Medulla oblongata (tissue), 1 donor: ENCODE measurements around the gene PROSER2.
"Not testable (repeated sequence)": the region's sequence is repeated elsewhere in the genome, so short reads cannot be mapped to it uniquely, and the experiment has no call there.

Source experiments
- DNase-seq: peaks from one replicate; pipeline ENCODE4 v3.0.0-alpha.2; 2015; ENCODE audit errors: extremely low spot score

Gene PROSER2

DNA sequence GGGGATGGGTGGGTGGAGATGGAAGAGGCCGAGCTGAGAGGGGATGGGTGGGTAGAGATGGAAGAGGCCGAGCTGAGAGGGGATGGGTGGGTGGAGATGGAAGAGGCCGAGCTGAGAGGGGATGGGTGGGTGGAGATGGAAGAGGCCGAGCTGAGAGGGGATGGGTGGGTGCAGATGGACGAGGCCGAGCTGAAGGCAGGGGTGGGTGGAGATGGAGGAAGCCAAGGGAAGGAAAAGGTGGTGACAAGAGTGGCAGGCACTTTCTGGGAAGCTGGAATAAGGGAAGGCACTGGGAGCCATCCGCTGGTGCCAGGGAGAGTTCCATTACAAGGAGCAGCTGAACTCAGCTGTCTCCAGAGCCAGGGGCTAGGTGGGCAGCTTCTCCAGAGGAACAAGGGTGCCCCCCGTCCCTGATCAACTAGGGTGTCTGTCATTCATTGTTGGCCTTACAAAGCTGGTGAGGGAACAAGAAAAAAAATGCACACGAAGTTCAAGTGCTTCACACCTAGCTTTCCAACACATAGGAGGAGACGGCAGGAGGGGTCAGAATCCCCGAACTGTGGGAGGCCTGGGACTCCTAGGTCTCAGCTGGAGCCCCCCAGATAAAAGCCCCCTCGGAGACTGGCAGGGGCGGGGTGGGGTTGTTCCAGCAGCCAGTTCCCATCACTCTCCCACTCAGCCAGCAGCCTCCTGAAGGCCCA is 62.4 kb downstream of the PROSER2 start:
- no peak for DNase-seq

DNA sequence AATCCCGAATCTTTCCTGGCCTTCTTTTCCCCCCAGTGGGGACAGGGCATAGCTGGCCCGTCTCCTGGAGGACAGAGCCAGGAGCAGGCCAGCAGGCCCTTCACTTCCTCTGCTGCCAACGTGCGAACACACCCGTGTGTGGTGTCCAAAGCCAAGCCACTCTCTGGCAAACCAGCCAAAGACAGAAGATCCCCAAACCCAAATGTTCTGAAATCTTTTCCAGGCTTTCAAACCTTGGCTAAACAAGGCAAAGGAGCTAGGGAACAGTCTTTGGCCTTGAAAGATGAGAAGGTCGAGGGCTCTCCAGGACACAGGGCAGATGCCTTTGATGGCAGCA is 63.0 kb downstream of the PROSER2 start:
- DNase-seq = no peak

DNA sequence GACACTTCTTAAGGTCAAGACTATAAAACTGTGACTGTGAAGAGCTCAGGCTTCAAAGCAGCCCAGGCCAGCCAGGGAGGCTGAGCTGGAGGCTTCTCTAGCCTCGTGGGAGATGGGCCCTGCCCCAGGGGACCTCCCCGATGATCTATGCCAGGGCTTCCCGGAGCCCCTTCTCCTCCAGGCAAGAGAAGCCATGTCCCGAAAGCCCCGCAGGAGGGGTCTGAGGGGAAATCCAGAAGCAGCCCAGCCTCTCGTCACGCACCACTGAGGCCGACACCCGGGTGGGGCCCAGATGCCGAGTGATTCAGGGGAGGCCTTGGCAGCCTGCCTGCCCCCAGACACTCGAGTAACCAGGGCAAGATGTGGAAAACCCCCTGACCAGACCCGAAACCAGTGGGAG is 63.7 kb downstream of the PROSER2 start:
- DNase-seq = no peak

DNA sequence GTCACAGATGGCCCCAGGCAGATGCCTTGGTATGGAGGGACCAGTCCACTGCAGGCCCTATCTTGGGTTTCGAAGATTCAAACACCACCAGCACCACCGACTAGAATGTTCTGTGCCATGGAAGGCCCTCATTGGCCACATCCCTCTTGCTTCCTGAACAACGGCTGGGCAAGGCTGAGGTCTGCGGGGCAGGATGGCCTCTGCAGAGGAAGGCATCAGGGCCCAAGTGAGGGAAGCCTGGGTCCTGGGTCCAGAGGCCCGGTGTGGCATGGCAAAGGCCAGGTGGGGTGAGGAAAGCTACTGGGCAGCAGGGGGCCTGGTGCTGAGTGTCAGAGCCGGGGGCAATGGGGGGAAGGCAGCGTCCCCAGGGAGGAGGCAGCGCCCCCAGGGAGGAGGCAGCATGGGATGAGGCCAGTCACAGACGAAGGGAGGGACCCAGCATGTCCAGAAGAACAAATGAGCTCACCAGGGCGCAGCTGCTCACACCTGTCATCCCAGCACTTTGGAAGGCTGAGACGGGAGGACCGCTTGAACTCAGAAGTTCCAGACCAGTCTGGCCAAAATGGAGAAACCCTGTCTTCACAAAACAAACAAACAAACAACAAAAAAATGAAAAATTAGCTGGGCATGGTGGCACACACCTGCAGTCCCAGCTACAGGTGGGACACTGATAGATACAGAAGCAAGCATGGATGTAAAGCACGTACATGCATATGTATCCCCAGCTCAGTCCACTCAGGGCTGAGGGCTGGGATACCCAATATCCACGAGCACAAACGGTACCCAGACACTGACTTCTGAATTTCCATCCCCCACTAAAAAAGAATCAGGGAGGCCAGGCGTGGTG is 64.4 kb downstream of the PROSER2 start:
- DNase-seq = no peak

DNA sequence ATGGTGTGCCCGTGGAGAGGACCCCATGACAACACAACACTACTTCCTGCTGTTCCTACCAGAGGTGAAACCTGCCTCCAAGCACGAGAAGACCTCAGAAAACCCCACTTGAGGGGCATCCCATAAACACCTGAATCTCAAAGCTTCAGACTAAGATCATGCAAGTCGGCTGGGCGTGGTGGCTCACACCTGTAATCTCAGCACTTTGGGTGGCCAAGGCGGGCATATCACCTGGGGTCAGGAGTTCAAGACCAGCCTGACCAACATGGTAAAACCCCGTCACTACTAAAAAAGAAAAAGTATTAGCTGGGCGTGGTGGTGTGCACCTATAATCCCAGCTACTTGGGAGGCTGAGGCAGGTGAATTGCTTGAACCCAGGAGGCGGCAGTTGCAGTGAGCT is 66.1 kb downstream of the PROSER2 start:
- not testable (repeated sequence) for DNase-seq

DNA sequence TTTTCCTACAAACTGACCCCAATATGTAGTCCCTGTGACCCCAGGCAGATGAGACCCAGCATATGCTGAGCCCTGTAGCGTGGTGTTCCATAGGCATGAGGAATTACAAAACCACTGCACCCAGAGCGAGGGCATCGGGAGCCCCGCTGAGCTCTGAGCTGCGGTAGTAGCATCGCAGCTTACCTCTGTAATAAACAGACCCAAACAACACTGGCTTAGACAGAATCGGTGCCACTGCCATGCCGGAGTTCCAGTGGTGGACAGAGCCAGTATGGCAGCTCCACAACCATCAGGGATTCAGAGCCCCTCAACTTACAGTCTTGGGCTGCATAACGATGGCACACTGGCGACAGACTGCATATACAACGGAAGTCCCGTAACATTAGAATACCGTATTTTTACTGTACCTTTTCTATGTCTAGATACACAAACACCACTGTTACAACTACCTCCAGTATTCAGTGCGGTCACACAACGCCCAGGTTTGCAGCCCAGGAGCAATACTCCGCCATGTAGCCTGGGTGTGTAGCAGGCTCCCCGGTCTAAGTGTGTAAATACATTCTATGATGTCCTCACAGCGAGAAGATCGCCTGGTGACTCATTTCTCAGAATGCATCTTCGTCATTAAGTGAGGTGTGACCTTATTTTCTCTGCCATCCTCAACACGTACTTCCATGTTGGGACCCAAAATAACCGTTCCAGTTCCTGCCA is 68.8 kb downstream of the PROSER2 start:
- DNase-seq = no peak

DNA sequence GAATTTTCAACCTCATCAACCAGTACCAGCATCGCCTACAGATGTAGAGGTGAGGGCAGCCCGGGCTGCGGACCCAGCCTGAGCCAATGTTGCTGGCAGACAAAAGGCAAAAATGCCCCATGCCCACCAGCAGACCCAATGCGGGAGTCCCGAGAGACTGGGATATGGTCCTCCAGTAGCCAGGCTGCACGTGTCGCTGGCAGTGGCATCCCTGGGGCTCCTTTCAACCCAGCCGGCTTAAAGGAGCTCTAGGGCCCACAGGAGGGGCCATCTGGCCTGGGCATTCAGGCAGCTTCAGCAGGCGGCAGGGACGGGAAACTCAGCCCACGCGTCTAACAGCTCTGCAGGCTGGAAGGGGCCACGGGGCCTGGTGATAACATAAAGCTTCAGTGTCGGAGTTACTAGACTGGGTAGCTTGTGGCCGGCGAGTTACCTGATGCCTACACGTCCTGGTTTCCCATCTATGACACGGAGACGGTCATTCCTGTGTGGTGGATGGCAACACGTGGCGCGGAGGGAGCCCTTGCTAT is 70.7 kb downstream of the PROSER2 start:
- no peak for DNase-seq

- DNase-seq = no peak
Observed at GRCh38 chr10:11894381-11895107, 71.4 kb downstream of the PROSER2 start.

GRCh38 chr10:11895108-11895466 is 71.9 kb downstream of the PROSER2 start:
- no peak for DNase-seq

DNA sequence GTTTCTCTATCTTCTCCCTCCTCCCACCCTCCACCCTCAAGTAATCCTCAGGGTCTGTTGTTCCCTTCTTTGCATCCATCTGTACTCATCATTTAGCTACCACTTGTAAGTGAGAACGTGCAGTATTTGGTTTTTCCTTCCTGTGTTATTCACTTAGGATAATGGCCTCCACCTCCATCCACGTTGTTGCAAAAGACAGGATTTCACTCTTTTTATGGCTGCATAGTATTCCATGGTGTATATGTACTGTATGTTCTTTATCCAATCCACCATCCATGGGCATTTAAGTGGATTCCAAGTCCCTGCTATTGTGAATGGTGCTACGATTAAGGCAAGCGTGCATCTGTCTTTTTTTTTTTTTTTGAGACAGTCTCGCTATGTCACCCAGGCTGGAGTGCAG is 72.4 kb downstream of the PROSER2 start:
- no peak for DNase-seq

- no peak for DNase-seq
Observed at GRCh38 chr10:11896549-11897200, 73.5 kb downstream of the PROSER2 start.

GRCh38 chr10:11898033-11898371 is 74.8 kb downstream of the PROSER2 start:
- DNase-seq = no peak

- no peak for DNase-seq
Observed at GRCh38 chr10:11898372-11899066, 75.4 kb downstream of the PROSER2 start.

GRCh38 chr10:11899067-11899876 is 76.1 kb downstream of the PROSER2 start:
- no peak for DNase-seq

DNA sequence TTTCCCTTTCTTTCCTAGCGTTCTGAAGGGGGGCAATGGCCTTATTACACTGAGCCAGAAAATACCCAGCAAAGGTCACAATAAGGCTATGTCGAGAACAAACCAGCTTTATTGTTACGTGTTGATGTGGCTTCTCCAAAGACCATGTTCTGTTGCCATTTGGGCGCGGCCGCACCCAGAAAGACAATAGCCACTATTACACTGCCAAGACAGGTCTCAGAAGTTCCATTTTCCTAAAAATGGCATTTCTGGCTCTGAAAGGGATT is 77.8 kb downstream of the PROSER2 start:
- DNase-seq = no peak

GRCh38 chr10:11901454-11901832 is 78.3 kb downstream of the PROSER2 start:
- DNase-seq = no peak

GRCh38 chr10:11901833-11902475 is 78.8 kb downstream of the PROSER2 start:
- DNase-seq = no peak

DNA sequence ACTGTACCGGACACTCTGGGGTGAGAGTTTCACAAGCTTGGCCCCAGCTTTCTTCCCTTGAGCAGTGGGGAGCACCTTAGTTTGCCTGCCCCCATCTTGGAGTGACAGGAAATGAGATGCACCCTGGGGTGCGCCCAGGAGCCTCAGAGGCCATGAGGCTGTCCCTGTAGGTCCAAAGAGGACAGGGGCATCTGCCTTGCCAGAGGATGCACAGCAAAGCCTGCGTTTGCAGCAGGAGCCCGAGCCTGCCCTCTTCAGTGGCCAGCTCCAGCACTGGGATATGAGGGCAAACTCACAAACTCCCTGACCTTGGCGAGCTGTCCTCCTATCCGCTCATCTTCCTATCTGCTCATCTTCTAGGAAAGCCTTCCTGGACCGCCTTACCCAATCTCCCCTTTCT is 79.5 kb downstream of the PROSER2 start:
- DNase-seq = no peak

DNA sequence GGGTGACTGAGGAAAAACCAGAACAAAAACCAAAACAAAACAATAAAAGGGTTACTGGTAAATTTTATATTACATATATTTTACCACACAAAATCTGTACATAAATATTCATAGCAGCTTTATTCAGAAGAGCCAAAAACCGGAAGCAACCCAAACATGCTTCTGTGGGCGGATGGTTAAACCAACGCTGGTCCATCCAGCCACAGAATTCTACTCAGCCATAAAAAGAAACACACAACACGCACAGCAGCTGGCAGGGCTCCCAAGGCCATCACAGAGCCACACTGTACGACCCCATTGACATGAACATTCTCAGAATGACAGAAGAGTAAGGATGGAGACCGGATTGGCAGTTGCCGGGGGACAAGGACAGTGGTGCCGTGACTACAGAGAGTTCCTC is 83.6 kb downstream of the PROSER2 start:
- no peak for DNase-seq

- DNase-seq = no peak
Observed at GRCh38 chr10:11907914-11908313, 84.8 kb downstream of the PROSER2 start.
